Measurements from ENCODE around the gene NECTIN1. TPM values are rescaled to one million over a fixed set of nuclear protein-coding genes. Genes with fewer than 3 reads are reported as not detected.

The NECTIN1 gene
- total RNA-seq, 1 donor: 7.8 TPM

DNA sequence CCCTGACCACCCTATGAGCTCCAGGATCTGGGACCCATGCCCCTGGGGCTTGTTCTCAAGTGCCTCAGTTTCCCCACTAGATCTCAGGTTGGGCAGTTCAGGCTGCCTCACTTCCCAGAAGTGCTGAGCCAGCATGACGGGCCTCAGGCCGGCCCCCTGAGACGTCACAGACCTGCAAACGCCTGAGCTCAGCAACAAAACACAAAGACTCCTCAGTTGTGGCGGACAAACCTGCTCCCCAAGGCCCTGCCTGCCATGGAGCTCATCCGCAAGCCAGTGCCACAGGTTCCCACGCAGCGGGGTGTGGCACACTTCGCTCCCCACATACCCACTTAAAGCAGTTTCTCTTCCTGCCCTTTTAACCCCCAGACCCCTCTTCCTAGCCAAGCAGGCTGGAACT, 45.2 kb downstream of the NECTIN1 start:
- no peak for DNase-seq (ENCODE audit: low read depth)
- TF ChIP-seq, protein P1, sequence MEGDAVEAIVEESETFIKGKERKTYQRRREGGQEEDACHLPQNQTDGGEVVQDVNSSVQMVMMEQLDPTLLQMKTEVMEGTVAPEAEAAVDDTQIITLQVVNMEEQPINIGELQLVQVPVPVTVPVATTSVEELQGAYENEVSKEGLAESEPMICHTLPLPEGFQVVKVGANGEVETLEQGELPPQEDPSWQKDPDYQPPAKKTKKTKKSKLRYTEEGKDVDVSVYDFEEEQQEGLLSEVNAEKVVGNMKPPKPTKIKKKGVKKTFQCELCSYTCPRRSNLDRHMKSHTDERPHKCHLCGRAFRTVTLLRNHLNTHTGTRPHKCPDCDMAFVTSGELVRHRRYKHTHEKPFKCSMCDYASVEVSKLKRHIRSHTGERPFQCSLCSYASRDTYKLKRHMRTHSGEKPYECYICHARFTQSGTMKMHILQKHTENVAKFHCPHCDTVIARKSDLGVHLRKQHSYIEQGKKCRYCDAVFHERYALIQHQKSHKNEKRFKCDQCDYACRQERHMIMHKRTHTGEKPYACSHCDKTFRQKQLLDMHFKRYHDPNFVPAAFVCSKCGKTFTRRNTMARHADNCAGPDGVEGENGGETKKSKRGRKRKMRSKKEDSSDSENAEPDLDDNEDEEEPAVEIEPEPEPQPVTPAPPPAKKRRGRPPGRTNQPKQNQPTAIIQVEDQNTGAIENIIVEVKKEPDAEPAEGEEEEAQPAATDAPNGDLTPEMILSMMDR (IDR thresholded peaks at IDR 0.05; ENCODE audit: insufficient read depth, low read length): no peak
- H3K4me3 ChIP-seq (ENCODE audit: low read depth, low read length): no peak overlapping the region

DNA sequence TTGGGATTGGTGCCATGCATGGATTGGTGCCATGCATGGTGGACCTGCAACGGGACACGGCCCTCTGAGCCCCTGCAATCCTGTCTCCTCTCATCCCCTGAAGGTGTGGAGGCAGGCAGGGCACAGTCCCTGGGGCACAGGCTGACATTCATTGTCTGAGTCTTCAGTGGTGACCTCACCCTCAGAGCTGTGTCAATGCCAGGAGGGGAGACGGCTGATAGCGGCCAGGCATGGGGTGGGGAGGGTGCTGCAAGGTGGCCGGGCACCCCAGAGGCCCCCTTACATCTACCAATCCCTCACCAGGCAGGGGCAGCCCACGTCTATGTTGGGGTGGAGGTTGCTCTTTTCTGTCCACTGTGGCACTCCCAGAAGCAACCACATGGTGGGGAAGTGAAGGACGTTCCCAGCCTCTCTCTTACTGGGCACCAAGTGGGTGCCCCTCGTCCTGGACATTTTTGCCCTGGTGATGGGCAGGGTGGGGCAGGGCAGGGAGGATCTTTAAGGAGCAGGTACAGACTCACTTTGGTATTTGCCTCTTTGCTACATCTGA, 47.6 kb downstream of the NECTIN1 start:
- no peak overlapping the region for H3K4me3 ChIP-seq (ENCODE audit: low read depth, low read length)
- DNase-seq (ENCODE audit: low read depth): no peak
- TF ChIP-seq, protein P1 (IDR thresholded peaks at IDR 0.05; ENCODE audit: insufficient read depth, low read length): peak; percentile 36

DNA sequence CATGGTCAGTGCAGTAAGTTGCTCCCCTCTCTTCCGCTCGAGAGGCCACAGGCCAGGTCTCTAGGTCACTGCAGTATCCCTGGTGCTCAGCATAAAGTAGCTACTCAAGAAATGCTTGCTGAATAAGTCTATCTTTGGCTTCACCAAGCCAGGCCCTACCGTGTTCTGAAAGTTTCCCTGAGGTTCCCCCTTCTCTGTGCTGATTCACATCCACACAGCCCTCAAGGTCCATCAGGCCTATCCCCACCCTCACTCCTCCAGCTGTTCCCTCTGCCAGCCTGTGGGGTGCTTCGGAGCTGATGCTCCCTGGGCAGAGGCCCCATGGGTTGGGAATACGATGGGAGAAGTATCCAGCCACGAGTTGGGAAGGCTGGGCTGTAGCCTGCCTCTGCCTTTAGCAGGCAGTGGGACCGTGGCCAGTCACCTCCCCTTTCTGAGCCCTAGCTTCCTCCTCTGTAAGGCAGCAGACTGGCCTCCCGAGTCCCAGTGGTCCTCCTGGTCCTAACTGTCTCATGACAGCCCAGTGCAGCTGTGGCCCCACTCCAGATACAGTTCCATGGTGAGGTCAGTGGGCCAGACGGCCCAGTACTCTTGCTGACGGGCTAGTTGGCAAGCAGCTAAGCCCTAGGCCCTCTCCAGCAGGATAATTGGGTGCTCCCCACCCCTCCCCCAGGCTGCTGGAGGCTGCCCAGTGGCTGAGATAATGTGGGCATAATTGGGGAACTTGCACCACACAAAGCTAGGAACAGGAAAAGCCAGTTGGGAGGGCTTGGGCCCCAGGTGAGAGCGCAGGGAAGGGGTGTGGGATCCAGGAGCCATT, 48.2 kb downstream of the NECTIN1 start:
- TF ChIP-seq, protein P1 (IDR thresholded peaks at IDR 0.05; ENCODE audit: insufficient read depth, low read length): no peak
- peak; percentile 46 for DNase-seq (ENCODE audit: low read depth)
- no peak overlapping the region for H3K4me3 ChIP-seq (ENCODE audit: low read depth, low read length)

DNA sequence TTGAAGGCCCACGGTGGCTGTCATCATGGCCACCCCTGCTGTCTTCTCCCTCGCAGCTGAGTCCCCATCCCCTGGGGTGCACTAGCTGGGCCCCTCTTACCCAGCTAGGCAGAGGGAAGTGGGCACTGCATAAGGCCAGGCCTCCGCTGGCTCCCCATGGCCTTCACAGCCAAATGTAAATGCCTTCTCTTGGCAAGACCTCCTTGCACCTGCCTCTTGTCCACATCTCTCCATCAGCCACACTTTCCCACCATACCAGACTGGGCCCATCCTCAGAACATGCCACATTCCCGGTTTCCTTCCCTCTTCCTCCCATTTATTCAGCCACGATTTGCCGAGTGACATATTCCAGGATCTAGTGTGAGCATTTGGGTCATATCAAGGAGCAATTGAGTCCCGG, 49.7 kb downstream of the NECTIN1 start:
- DNase-seq (ENCODE audit: low read depth): no peak
- H3K4me3 ChIP-seq (ENCODE audit: low read depth, low read length): no peak overlapping the region
- TF ChIP-seq, protein P1 (IDR thresholded peaks at IDR 0.05; ENCODE audit: insufficient read depth, low read length): no peak

DNA sequence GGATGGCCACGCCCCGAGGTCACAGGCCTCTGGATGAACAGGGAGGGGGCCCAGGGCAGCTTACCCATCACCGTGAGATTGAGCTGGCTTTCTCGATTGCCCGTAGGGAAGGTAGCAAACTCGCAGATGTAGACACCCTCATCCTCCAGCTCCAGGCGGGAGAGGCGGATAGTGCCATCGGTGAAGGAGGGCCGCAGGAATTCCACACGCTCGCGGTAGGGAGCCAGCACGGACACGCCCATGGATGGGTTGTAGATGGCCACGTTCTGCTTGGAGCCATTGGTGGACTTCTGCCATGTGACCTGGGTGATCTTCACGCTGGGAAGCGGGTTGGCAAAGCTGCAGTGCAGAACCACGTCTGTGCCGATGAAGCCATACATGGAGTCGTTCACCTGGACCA, 50.6 kb downstream of the NECTIN1 start:
- no peak for DNase-seq (ENCODE audit: low read depth)
- TF ChIP-seq, protein P1 (IDR thresholded peaks at IDR 0.05; ENCODE audit: insufficient read depth, low read length): no peak
- no peak overlapping the region for H3K4me3 ChIP-seq (ENCODE audit: low read depth, low read length)

DNA sequence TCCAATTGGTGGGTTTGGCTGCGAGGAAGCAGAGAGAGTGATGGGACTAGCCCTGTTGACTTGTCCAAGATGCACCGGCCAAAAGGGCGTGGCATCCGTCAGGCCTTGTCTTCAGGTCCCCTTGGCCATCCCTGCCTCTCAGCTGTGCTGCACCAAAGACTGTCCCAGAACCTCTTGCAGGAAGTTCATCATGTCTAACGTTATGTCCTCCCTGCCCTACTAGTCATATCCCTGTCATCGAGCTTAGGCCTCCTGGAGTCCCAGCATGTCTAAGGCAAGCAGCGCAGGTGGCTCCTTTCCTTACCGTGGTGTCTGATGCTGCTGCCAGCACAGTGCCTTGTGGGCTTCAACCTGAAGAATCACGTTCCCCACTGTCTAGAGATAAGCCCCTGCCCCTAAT, 51.2 kb downstream of the NECTIN1 start:
- TF ChIP-seq, protein P1 (IDR thresholded peaks at IDR 0.05; ENCODE audit: insufficient read depth, low read length): no peak

More for the DNA sequence above, 51.2 kb downstream of the NECTIN1 start:
- DNase-seq (ENCODE audit: low read depth): no peak
- H3K4me3 ChIP-seq (ENCODE audit: low read depth, low read length): no peak overlapping the region
